ENCODE measurements around the gene HSDL1.

The HSDL1 gene

DNA sequence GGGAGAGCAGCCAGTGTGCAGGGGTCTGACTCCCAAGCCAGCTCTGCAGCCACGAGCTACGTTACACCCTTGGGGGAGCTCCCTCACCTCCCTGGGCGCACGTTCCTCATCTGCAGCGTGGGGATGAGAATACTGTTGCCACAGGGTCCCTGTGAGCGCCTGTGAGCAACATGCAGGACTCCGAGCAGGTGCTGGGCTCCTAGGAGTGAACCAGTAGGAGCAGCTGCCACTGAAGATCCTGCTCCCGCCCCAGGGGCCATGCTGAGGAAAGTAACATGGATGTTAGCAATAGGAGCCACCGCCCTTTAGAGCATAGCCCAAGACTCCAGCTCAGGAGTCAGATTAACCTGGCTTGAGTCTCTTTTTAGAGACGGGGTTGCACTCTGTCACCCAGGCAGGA, 16.1 kb upstream of the HSDL1 start:
- TF ChIP-seq, protein P1, sequence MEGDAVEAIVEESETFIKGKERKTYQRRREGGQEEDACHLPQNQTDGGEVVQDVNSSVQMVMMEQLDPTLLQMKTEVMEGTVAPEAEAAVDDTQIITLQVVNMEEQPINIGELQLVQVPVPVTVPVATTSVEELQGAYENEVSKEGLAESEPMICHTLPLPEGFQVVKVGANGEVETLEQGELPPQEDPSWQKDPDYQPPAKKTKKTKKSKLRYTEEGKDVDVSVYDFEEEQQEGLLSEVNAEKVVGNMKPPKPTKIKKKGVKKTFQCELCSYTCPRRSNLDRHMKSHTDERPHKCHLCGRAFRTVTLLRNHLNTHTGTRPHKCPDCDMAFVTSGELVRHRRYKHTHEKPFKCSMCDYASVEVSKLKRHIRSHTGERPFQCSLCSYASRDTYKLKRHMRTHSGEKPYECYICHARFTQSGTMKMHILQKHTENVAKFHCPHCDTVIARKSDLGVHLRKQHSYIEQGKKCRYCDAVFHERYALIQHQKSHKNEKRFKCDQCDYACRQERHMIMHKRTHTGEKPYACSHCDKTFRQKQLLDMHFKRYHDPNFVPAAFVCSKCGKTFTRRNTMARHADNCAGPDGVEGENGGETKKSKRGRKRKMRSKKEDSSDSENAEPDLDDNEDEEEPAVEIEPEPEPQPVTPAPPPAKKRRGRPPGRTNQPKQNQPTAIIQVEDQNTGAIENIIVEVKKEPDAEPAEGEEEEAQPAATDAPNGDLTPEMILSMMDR (conservative IDR thresholded peaks at IDR 0.05; ENCODE audit: low read depth, low read length), result no peak
- no peak overlapping the region for H3K4me3 ChIP-seq (ENCODE audit: low read depth, low read length)
- no peak for DNase-seq (ENCODE audit: low read depth)

DNA sequence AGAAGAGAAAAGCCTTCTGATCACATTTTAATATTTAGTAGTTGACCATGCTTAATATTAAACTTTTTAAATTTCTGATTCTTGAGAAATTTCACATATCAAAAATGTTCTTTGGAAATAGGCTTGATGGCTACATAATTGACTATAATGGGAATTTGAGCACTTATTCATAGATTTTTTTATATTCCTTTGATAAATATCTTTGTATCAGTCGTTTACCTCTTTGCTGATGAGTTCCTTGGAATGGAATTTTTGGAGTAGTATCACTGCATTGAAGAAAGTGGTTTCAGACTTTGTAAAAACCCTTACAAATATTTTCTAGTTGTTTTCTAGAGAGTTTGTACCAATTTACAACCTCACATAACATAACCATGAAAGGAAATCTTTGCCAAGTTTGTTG, 14.8 kb upstream of the HSDL1 start:
- no peak for DNase-seq (ENCODE audit: low read depth)
- no peak overlapping the region for H3K4me3 ChIP-seq (ENCODE audit: low read depth, low read length)
- TF ChIP-seq, protein P1 (conservative IDR thresholded peaks at IDR 0.05; ENCODE audit: low read depth, low read length), result no peak

DNA sequence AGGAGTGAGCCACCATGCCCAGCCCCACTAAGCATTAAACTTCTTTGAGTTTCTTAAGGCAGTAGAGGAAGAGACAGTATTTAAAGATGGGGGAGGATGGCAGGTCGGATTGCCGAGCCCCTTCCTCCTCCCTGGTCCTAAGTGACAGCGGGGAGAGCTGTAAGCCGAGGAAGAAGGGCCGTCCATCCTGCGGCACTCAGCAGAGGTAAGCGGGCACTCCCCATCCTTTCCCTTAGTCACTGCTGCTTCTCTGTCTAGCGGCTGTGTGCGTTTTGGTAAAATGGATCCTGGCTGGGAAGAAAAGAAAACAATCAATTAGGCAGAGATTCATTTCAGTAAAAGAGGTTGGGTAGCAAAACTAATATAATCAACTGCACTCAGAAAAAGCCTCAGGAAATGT, 14.0 kb upstream of the HSDL1 start:
- H3K4me3 ChIP-seq (ENCODE audit: low read depth, low read length), result no peak overlapping the region
- TF ChIP-seq, protein P1 (conservative IDR thresholded peaks at IDR 0.05; ENCODE audit: low read depth, low read length), result no peak

DNA sequence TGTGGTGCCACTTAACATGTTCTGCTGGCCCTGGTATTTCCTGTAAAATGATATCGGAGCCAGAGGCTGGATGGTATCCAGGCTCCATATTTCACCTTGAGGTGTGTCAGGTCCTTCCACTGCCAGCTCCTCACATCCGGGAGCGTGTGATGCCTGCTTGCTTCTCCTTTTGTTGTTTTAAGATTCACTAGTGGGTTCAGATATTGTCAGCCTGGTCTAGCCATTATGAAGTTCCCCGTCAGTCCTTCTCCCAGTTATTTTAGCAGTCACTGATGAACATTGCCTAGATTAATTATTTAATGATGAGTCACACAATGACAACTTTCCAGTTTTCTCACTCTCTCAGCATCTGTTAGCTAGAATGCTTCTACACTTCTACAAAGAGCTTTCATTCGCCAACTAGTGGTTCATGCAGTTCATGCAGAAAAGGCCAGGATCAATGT, 11.4 kb upstream of the HSDL1 start:
- TF ChIP-seq, protein P1 (conservative IDR thresholded peaks at IDR 0.05; ENCODE audit: low read depth, low read length), result peak; percentile 26
- no peak overlapping the region for H3K4me3 ChIP-seq (ENCODE audit: low read depth, low read length)
- no peak for DNase-seq (ENCODE audit: low read depth)

More for the DNA sequence above, 14.0 kb upstream of the HSDL1 start:
- DNase-seq (ENCODE audit: low read depth), result no peak

DNA sequence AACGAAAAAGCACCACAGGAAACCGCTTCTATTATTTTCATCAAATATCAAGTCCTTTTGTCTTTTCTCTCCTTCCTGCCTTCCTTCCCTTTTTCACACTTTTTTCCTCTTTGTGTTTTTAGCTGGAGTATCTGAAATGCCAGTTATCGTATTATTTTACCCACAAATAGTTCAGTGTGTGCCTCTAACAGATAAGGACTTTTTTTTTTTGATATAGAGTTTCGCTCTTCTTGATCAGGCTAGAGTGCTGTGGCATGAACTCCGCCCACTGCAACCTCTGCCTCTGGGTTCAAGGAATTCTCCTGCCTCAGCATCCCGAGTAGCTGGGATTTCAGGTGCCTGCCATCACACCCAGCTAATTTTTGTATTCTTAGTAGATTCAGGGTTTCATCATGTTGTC, 10.8 kb upstream of the HSDL1 start:
- TF ChIP-seq, protein P1 (conservative IDR thresholded peaks at IDR 0.05; ENCODE audit: low read depth, low read length), result no peak
- no peak for DNase-seq (ENCODE audit: low read depth)
- no peak overlapping the region for H3K4me3 ChIP-seq (ENCODE audit: low read depth, low read length)

DNA sequence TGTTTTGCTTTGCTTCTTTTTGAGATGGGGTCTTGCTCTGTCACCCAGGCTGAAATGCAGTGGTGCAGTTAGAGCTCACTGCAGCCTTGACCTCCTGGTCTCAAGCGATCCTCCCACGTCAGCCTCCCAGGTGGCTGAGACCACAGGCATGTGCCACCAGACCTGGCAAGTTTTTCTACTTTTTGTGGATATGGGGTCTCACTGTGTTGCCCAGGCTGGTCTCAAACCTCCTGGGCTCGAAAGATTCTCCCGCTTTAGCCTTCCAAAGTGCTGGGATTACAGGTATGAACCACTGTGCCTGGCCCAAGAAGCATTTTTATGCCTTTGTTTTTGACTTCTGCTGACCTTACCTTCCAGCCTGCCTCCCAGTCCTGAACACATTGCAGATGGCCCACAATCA, 10.2 kb upstream of the HSDL1 start:
- TF ChIP-seq, protein P1 (conservative IDR thresholded peaks at IDR 0.05; ENCODE audit: low read depth, low read length), result no peak
- H3K4me3 ChIP-seq (ENCODE audit: low read depth, low read length), result no peak overlapping the region
- DNase-seq (ENCODE audit: low read depth), result no peak

DNA sequence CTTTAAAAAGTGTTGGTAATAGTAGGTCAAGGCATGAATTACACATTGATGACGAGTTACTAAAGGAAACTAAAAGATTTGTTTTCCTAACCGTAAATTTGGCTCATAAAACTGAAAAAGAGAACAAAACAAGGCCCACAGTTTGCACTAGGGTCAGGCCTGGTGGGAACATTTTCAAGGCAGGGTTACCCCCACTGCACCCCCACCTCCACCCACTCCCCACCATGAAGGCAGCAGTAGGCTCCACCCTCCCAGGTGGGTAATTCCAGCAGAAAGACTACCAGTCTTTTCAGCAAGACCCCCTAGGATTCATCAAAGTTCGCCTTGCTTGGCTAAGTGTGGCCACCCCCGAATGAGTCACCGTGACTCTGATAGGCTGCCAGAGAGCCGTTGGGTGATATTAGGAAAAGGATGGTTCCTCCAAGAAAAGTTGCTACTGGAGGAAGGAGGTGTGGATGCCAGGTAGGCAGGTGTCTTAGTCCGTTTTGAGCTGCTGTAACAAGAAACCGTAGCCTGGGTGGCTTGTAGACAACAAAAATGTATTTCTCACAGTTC, 8.8 kb upstream of the HSDL1 start:
- TF ChIP-seq, protein P1 (conservative IDR thresholded peaks at IDR 0.05; ENCODE audit: low read depth, low read length), result no peak
- H3K4me3 ChIP-seq (ENCODE audit: low read depth, low read length), result no peak overlapping the region
- no peak for DNase-seq (ENCODE audit: low read depth)

Measured in choroid plexus epithelial cell (primary cell).